ENCODE data around the gene ZNF628. TPM values are rescaled to one million over a fixed set of nuclear protein-coding genes. Genes with fewer than 3 reads are reported as not detected.

ZNF628 gene
- total and polyA plus RNA-seq, 2 of the 8 experiments (the other 6 are each of a cell fraction or from before 2014, with no cell fraction given) = 1.7 to 10.8 TPM

DNA sequence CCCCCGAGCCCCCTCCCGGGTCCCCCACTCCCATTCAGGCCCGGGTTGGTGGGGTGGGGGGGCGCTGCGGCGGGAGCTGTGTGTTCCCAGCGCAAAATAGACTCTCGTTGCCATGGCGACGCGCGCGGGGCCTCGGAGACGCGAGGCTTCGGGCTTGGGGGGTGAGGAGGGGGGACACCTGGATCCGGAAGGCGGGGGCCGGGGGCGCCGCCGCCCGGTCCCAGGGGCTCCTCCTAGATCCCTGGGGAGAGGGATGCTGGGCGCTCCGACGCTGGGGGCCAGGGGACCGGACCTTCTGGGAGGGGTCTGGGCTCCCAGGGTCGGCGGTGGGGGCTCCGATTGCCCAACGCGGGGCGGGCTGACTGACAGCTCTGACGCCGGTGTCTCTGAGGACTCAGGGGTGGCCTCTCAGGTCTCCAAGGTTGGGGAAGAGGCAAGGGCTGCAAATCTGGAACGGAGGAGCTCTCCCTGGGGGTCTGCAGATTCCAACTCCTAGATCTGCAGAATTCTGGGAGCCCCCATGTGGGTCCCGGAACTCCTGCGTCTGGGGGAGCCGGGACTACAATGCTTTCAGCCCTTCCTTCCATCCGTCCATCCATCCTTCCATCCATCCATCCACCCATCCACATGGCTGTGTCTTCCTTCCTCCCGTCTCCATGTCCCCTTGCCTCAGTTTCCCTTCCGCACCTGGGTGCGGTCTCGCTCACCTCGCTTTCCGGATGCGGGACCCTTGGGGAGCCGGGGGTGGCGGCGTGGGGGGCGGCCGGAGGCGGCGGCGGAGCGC lies 24.3 kb upstream of the ZNF628 start:
- no peak overlapping the region for H2BK15ac ChIP-seq (ENCODE audit: low read length)
- H3K27me3 ChIP-seq (replicated peaks in 1 of 4; ENCODE audit: control insufficient read depth in 3 of 4, extremely low read depth in 1 of 4, insufficient read depth in 3 of 4, low read length in 3 of 4) = peaks cover 31 to 52% (median 50%) of the 10 kb centered on the region in 4 experiments
- ChIA-PET POLR2A (ENCODE audit: partially characterized antibody) (interaction anchor here (0.5 to 3.0 kb wide), 18 partner anchors 8 to 335 kb away, joined by 3 to 22 read pairs (median 4); partner anchors contain the start of genes ISOC2, PPP1R12C, SHISA7 and UBE2S), CTCF (ENCODE audit: partially characterized antibody) (interaction anchor here (0.9 to 2.5 kb wide), 6 partner anchors 24 to 311 kb away, joined by 3 to 13 read pairs (median 6); partner anchors contain the start of gene DNAAF3)
- peaks cover 0 to 5% (median 0%) of the 10 kb centered on the region in 4 experiments; a peak in 2 of 8 replicates for H3K36me3 ChIP-seq (ENCODE audit: control insufficient read depth in 2 of 4, insufficient read depth in 4 of 4, low read length in 3 of 4)
- peaks cover 20% of the 10 kb centered on the region; the same call in 1 of the 2 replicates for H3K23me2 ChIP-seq (ENCODE audit: low read depth, low read length)
- no peaks in the 10 kb centered on the region for H3K79me2 ChIP-seq (ENCODE audit: control insufficient read depth in 1 of 2, insufficient read depth in 2 of 2, low read length in 2 of 2)
- peaks cover 2 to 16% of the 10 kb centered on the region in 2 experiments for H4K20me1 ChIP-seq (replicated peaks in 1 of 2; ENCODE audit: control insufficient read depth in 1 of 2, insufficient read depth in 2 of 2, low read length in 2 of 2)
- H3K27ac ChIP-seq (ENCODE audit: low read depth, low read length) = no peak overlapping the region
- H3K4me3 ChIP-seq (ENCODE audit: extremely low read depth in 1 of 4, insufficient read depth in 2 of 4, low read depth in 3 of 4, low read length in 4 of 4) = peak overlapping the region; percentile 26 to 69 (median 40); a peak in 7 of 8 replicates
- FAIRE-seq (no peak), DNase-seq (ENCODE audit: low read depth in 1 of 2, low spot score in 2 of 2) (peak in 1 of 2 experiments; percentile 70)
- no peak overlapping the region for H2AK5ac ChIP-seq (ENCODE audit: low read depth, low read length)
- no peaks in the 10 kb centered on the region for H3K9me3 ChIP-seq (ENCODE audit: insufficient read depth in 2 of 2, low read depth in 1 of 2, low read length in 1 of 2)
- H3K79me1 ChIP-seq (ENCODE audit: low read depth, low read length) = peaks cover 4% of the 10 kb centered on the region; the same call in 1 of the 2 replicates
- H3K18ac ChIP-seq (ENCODE audit: extremely low read depth, low read length) = no peak overlapping the region
- no peak overlapping the region for H3K56ac ChIP-seq (replicated peaks; ENCODE audit: insufficient read length, low read depth, low read length)
- no peak overlapping the region for H3K9ac ChIP-seq (replicated peaks in 1 of 4; ENCODE audit: extremely low read depth in 1 of 4, low read depth in 3 of 4, low read length in 3 of 4)
- peak overlapping the region; percentile 73 to 93 for H3K4me2 ChIP-seq (ENCODE audit: insufficient read depth in 1 of 2, low read depth in 2 of 2, low read length in 2 of 2)
- no peak overlapping the region for H2BK5ac ChIP-seq (ENCODE audit: low read depth, low read length)
- H2BK120ac ChIP-seq (replicated peaks; ENCODE audit: low read depth, low read length) = no peak overlapping the region
- H2BK12ac ChIP-seq (ENCODE audit: low read depth, low read length) = no peak overlapping the region
- H3K23ac ChIP-seq (ENCODE audit: insufficient read length) = no peak overlapping the region
- no peak overlapping the region for H2BK20ac ChIP-seq (ENCODE audit: low read length)
- H3K14ac ChIP-seq (ENCODE audit: insufficient read length) = no peak overlapping the region
- H3K4ac ChIP-seq (replicated peaks; ENCODE audit: insufficient read length, low read depth, low read length) = no peak overlapping the region
- H2AFZ ChIP-seq (ENCODE audit: low read length) = no peak overlapping the region
- WGBS, 2 experiments (ENCODE audit: extremely low coverage in 1 of 2, insufficient coverage in 1 of 2, insufficient read length in 1 of 2, insufficient replicate concordance in 2 of 2, low coverage in 1 of 2, low lambda C conversion rate in 2 of 2, missing lambda C conversion rate in 1 of 2) = 11% methylated on average over 21 of the region's 57 CpGs; no CpG with 5 or more reads in 1 of the 2 experiments
- no peak overlapping the region for H4K91ac ChIP-seq (replicated peaks; ENCODE audit: insufficient read length, low read length)
- H4K5ac ChIP-seq (ENCODE audit: insufficient read length, low read depth, low read length) = no peak overlapping the region
- H3K4me1 ChIP-seq (replicated peaks in 1 of 4; ENCODE audit: control insufficient read depth in 3 of 4, insufficient read depth in 4 of 4, low read length in 3 of 4) = peaks cover 0 to 5% (median 2%) of the 10 kb centered on the region in 4 experiments; a peak in 5 of 7 replicates
- H4K8ac ChIP-seq (ENCODE audit: extremely low read depth, insufficient read depth, low read length) = no peak overlapping the region
- TF ChIP-seq, protein P1, sequence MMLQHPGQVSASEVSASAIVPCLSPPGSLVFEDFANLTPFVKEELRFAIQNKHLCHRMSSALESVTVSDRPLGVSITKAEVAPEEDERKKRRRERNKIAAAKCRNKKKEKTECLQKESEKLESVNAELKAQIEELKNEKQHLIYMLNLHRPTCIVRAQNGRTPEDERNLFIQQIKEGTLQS (IDR thresholded peaks at IDR 0.05; ENCODE audit: insufficient read depth, low read depth, low read length) = no peak
- TF ChIP-seq TCF12 (IDR thresholded peaks at IDR 0.05; ENCODE audit: low read depth, low read length) (no peak), CEBPB (IDR thresholded peaks at IDR 0.05; ENCODE audit: low read depth, low read length) (peak; percentile 50; the same call in 1 of the 2 replicates), JUN (IDR thresholded peaks at IDR 0.05; ENCODE audit: low read depth, low read length) (no peak), KDM4A (IDR thresholded peaks at IDR 0.05; ENCODE audit: low read depth, low read length, severe bottlenecking) (peak; percentile 26), POLR2A (IDR thresholded peaks at IDR 0.05; ENCODE audit: control extremely low read depth in 1 of 2, low read depth in 2 of 2, low read length in 2 of 2) (peak in 1 of 2 experiments; percentile 37; a peak in 1 of 3 replicates), CHD2 (IDR thresholded peaks at IDR 0.05; ENCODE audit: low read length) (no peak)
- TF ChIP-seq, protein P2, sequence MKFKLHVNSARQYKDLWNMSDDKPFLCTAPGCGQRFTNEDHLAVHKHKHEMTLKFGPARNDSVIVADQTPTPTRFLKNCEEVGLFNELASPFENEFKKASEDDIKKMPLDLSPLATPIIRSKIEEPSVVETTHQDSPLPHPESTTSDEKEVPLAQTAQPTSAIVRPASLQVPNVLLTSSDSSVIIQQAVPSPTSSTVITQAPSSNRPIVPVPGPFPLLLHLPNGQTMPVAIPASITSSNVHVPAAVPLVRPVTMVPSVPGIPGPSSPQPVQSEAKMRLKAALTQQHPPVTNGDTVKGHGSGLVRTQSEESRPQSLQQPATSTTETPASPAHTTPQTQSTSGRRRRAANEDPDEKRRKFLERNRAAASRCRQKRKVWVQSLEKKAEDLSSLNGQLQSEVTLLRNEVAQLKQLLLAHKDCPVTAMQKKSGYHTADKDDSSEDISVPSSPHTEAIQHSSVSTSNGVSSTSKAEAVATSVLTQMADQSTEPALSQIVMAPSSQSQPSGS (IDR thresholded peaks at IDR 0.05; ENCODE audit: low read length) = no peak
